Measurements from ENCODE around the gene DEFB114.

Gene DEFB114

DNA sequence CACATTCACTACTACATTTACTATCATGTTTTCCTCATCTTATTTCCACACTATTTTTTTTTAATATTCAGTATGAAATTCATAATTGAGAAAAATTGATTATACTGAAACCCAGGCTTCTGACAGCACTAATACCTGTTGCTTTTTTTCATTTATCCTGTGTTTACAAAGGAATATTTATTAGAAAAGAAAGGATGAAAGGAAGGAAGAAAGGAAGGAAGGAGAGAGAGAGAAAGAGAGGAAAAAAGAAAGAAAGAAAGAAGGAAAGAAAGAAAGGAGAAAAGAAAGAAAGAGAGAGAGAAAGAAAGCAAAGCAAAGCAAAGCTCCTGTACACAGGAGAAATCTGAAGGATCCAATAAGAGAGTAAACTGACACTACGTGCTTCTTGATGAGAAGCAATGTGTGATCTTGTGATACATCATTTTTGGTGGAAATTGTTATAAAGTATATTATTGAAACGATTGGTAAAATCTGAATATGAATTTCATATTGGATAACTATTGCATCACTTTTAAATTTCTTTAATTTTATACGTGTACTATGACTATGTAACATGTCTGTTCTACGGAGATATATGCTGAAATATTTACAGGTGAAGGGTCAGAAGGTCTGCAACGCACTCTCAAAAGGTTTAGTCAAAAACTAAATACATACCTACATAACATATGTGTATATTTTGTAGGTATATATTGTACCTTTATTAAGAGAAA, 43.9 kb downstream of the DEFB114 start:
- no peak overlapping the region for H3K27ac Mint-ChIP-seq
- no peaks in the 10 kb centered on the region for H3K9me3 Mint-ChIP-seq
- no peaks in the 10 kb centered on the region for H3K36me3 Mint-ChIP-seq (ENCODE audit: low read depth)
- TF ChIP-seq, protein P1, sequence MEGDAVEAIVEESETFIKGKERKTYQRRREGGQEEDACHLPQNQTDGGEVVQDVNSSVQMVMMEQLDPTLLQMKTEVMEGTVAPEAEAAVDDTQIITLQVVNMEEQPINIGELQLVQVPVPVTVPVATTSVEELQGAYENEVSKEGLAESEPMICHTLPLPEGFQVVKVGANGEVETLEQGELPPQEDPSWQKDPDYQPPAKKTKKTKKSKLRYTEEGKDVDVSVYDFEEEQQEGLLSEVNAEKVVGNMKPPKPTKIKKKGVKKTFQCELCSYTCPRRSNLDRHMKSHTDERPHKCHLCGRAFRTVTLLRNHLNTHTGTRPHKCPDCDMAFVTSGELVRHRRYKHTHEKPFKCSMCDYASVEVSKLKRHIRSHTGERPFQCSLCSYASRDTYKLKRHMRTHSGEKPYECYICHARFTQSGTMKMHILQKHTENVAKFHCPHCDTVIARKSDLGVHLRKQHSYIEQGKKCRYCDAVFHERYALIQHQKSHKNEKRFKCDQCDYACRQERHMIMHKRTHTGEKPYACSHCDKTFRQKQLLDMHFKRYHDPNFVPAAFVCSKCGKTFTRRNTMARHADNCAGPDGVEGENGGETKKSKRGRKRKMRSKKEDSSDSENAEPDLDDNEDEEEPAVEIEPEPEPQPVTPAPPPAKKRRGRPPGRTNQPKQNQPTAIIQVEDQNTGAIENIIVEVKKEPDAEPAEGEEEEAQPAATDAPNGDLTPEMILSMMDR (IDR thresholded peaks at IDR 0.05) = no peak
- no peak for DNase-seq
- peaks cover 41% of the 10 kb centered on the region for H3K4me1 Mint-ChIP-seq
- H3K27me3 Mint-ChIP-seq (ENCODE audit: low read depth, poor library complexity) = peaks cover 6% of the 10 kb centered on the region
- no peak overlapping the region for H3K4me3 Mint-ChIP-seq

DNA sequence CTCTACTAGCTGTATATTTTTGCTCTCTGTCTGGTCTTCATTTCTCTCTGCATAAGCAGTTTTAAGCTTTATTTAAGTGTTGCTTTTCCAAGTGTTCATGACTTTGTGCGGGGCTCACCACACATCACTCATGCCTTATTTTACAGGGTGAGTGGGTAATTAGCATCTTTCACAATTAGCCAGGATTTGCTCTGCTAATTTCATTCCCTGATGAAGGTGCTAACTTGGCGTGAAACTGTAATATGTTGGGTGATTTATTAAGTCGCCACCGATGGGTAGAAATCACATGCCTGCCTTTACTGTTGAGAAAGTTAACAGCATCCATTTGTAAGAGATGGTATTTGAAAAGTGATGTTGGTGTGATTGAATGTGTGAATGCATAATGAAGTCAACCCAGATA, 44.7 kb downstream of the DEFB114 start:
- TF ChIP-seq, protein P1 (IDR thresholded peaks at IDR 0.05) = no peak
- DNase-seq = no peak
- Mint-ChIP-seq H3K4me3 (no peak overlapping the region), H3K9me3 (no peaks in the 10 kb centered on the region), H3K4me1 (peaks cover 49% of the 10 kb centered on the region), H3K27ac (peak overlapping the region; percentile 12), H3K36me3 (ENCODE audit: low read depth) (no peaks in the 10 kb centered on the region), H3K27me3 (ENCODE audit: low read depth, poor library complexity) (peaks cover 6% of the 10 kb centered on the region)

GRCh38 chr6:49918787-49919186, 45.2 kb downstream of the DEFB114 start:
- peak; percentile 16 for DNase-seq
- TF ChIP-seq, protein P1 (IDR thresholded peaks at IDR 0.05) = no peak
- H3K9me3 Mint-ChIP-seq = no peaks in the 10 kb centered on the region
- peaks cover 54% of the 10 kb centered on the region for H3K4me1 Mint-ChIP-seq
- no peaks in the 10 kb centered on the region for H3K36me3 Mint-ChIP-seq (ENCODE audit: low read depth)
- H3K27me3 Mint-ChIP-seq (ENCODE audit: low read depth, poor library complexity) = peaks cover 6% of the 10 kb centered on the region
- no peak overlapping the region for H3K4me3 Mint-ChIP-seq
- peak overlapping the region; percentile 12 for H3K27ac Mint-ChIP-seq

DNA sequence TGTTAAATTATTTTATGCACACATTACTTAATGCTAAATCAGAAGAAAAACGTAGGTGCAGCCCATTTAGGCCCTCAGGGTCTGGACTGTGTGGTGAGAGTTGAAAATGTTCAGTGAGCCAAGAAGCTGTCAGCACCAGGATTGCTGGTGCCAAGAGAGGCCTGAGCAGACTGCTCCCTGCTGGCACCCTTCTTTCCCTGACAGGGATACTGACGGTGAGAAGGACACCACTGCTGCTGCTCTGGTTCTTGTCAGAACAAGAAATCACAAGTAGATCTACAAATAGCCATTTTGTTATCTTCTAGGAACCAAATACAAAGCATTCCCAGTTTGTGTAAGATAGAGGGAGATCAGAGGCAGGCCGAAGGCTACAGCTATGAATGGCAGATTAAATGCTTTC, 48.9 kb downstream of the DEFB114 start:
- no peak for DNase-seq
- peaks cover 3% of the 10 kb centered on the region for H3K27me3 Mint-ChIP-seq (ENCODE audit: low read depth, poor library complexity)
- no peaks in the 10 kb centered on the region for H3K36me3 Mint-ChIP-seq (ENCODE audit: low read depth)
- H3K4me3 Mint-ChIP-seq = no peak overlapping the region
- H3K9me3 Mint-ChIP-seq = no peaks in the 10 kb centered on the region
- TF ChIP-seq, protein P1 (IDR thresholded peaks at IDR 0.05) = no peak
- H3K27ac Mint-ChIP-seq = peak overlapping the region; percentile 70
- peaks cover 64% of the 10 kb centered on the region for H3K4me1 Mint-ChIP-seq

GRCh38 chr6:49913636-49914375, 50.2 kb downstream of the DEFB114 start:
- TF ChIP-seq, protein P1 (IDR thresholded peaks at IDR 0.05) = no peak
- H3K36me3 Mint-ChIP-seq (ENCODE audit: low read depth) = no peaks in the 10 kb centered on the region
- H3K4me3 Mint-ChIP-seq = no peak overlapping the region
- H3K4me1 Mint-ChIP-seq = peaks cover 57% of the 10 kb centered on the region
- peak overlapping the region; percentile 75 for H3K27ac Mint-ChIP-seq
- H3K9me3 Mint-ChIP-seq = no peaks in the 10 kb centered on the region
- H3K27me3 Mint-ChIP-seq (ENCODE audit: low read depth, poor library complexity) = no peaks in the 10 kb centered on the region
- DNase-seq = no peak

All from nephron progenitor cell (in vitro differentiated cells).